CD4-positive, CD25-positive, alpha-beta regulatory T cell (primary cell): ENCODE measurements around the gene CDC14A. TPM values are rescaled to one million over a fixed set of nuclear protein-coding genes. Genes with fewer than 3 reads are reported as not detected.

Experiments used
- ATAC-seq, 2 donors: fragments of 150-1000 bp; cut with Tn5 transposase; one replicate each; pipeline ENCODE4 v1.10.0; 2021; ENCODE audit warnings: low read depth in 2 of 2, moderate number of reproducible peaks in 2 of 2, moderate library complexity in 1 of 2
- DNase-seq, 3 donors: peaks; one replicate each; pipeline versions ENCODE4 v3.0.0 to v3.0.0-alpha.2; 2012 to 2022; ENCODE audit warnings: mixed read lengths in 1 of 3
- H3K27ac ChIP-seq: one replicate; pipeline ENCODE4 v1.7.0; 2013; ENCODE audit warnings: mild to moderate bottlenecking, low read length; ENCODE audit not compliant: insufficient read depth, poor library complexity, severe bottlenecking
- H3K27me3 ChIP-seq: one replicate; pipeline ENCODE4 v1.7.0; 2013; ENCODE audit warnings: low read length; ENCODE audit not compliant: control insufficient read depth, insufficient read depth
- H3K36me3 ChIP-seq: one replicate; pipeline ENCODE4 v1.7.0; 2013; ENCODE audit warnings: mild to moderate bottlenecking, low read length, moderate library complexity; ENCODE audit not compliant: control insufficient read depth, insufficient read depth
- H3K4me1 ChIP-seq: 2 replicates; pipeline ENCODE4 v1.7.0; 2013; ENCODE audit warnings: mild to moderate bottlenecking, low read length; ENCODE audit not compliant: insufficient read depth, control insufficient read depth, poor library complexity, severe bottlenecking
- H3K4me3 ChIP-seq: one replicate; pipeline ENCODE4 v1.7.0; 2013; ENCODE audit warnings: low read depth, mild to moderate bottlenecking, low read length, moderate library complexity
- H3K9me3 ChIP-seq, 2 experiments: 1 replicate in 1 of 2; 2 replicates in 1 of 2; pipeline ENCODE4 v1.7.0; 2013; ENCODE audit warnings: low read length in 2 of 2, mild to moderate bottlenecking in 1 of 2, moderate library complexity in 1 of 2; ENCODE audit not compliant: control insufficient read depth in 2 of 2
- H3K27ac Mint-ChIP-seq, 3 donors: one replicate each; pipeline ENCODE4 v1.8.0; 2020 to 2022; ENCODE audit warnings: mild to moderate bottlenecking in 3 of 3, mixed read lengths in 3 of 3, moderate library complexity in 2 of 3
- H3K27me3 Mint-ChIP-seq: one replicate; pipeline ENCODE4 v1.8.0; 2022; ENCODE audit warnings: mild to moderate bottlenecking, mixed read lengths
- H3K36me3 Mint-ChIP-seq: one replicate; pipeline ENCODE4 v1.8.0; 2020; ENCODE audit warnings: mixed read lengths
- H3K4me1 Mint-ChIP-seq, 4 donors: one replicate each; pipeline ENCODE4 v1.8.0; 2020 to 2022; ENCODE audit warnings: mixed read lengths in 4 of 4, mild to moderate bottlenecking in 1 of 4
- H3K4me3 Mint-ChIP-seq, 4 donors: one replicate each; pipeline ENCODE4 v1.8.0; 2020 to 2022; ENCODE audit warnings: mild to moderate bottlenecking in 4 of 4, mixed read lengths in 4 of 4, moderate library complexity in 3 of 4
- H3K9me3 Mint-ChIP-seq, 7 donors: one replicate each; pipeline ENCODE4 v1.8.0; 2020 to 2022; ENCODE audit warnings: mixed read lengths in 7 of 7, mild to moderate bottlenecking in 3 of 7, moderate library complexity in 2 of 7
- polyA plus RNA-seq, 4 donors: library from polyadenylated mRNA; unstranded; fragments of 300-500 nt; fragmentation: Illumina TruSeq; gene quantifications; one replicate each; pipeline ENCODE4 v1.2.3, GENCODE V29; 2021
- total RNA-seq: library from RNA; stranded (reverse); gene quantifications from one replicate; pipeline ENCODE4 v1.2.3, GENCODE V29; 2022

CDC14A gene
- total and polyA plus RNA-seq, 5 donors from 2014 or later, result 33.8 to 155 (median 37.8) TPM

- no peak for DNase-seq
- Histone ChIP-seq H3K27me3 (no peaks in the 10 kb centered on the region), H3K4me1 (no peaks in the 10 kb centered on the region), H3K36me3 (peaks cover 45% of the 10 kb centered on the region), H3K4me3 (no peak overlapping the region), H3K9me3 (no peaks in the 10 kb centered on the region), H3K27ac (no peak overlapping the region)
- no peak for ATAC-seq
- Mint-ChIP-seq H3K36me3 (peaks cover 17% of the 10 kb centered on the region), H3K4me1 (peaks cover 0 to 9% (median under 1%) of the 10 kb centered on the region in 4 donors), H3K27me3 (no peaks in the 10 kb centered on the region), H3K9me3 (no peaks in the 10 kb centered on the region), H3K4me3 (no peak overlapping the region), H3K27ac (peak overlapping the region in 1 of 3 donors; percentile 69)
These were observed 164.6 kb downstream of the CDC14A start for GRCh38 chr1:100516857-100517256.

- Mint-ChIP-seq H3K9me3 (no peaks in the 10 kb centered on the region), H3K27ac (no peak overlapping the region), H3K27me3 (no peaks in the 10 kb centered on the region), H3K36me3 (peaks cover 20% of the 10 kb centered on the region), H3K4me1 (peaks cover 0 to 9% (median under 1%) of the 10 kb centered on the region in 4 donors), H3K4me3 (no peak overlapping the region)
- Histone ChIP-seq H3K27ac (no peak overlapping the region), H3K27me3 (no peaks in the 10 kb centered on the region), H3K4me3 (no peak overlapping the region), H3K9me3 (no peaks in the 10 kb centered on the region), H3K4me1 (no peaks in the 10 kb centered on the region), H3K36me3 (peaks cover 41% of the 10 kb centered on the region)
- DNase-seq (no peak), ATAC-seq (no peak)
These were observed 165.2 kb downstream of the CDC14A start for GRCh38 chr1:100517515-100517914.

GRCh38 chr1:100518023-100518422 lies 165.7 kb downstream of the CDC14A start:
- Mint-ChIP-seq H3K27ac (no peak overlapping the region), H3K4me3 (no peak overlapping the region), H3K9me3 (no peaks in the 10 kb centered on the region), H3K27me3 (no peaks in the 10 kb centered on the region), H3K4me1 (peaks cover 0 to 9% (median under 1%) of the 10 kb centered on the region in 4 donors), H3K36me3 (peaks cover 23% of the 10 kb centered on the region)
- H3K27me3 ChIP-seq, result no peaks in the 10 kb centered on the region
- no peaks in the 10 kb centered on the region for H3K9me3 ChIP-seq
- DNase-seq, result no peak
- no peak overlapping the region for H3K27ac ChIP-seq
- H3K4me1 ChIP-seq, result no peaks in the 10 kb centered on the region
- no peak for ATAC-seq
- H3K36me3 ChIP-seq, result peaks cover 41% of the 10 kb centered on the region
- H3K4me3 ChIP-seq, result no peak overlapping the region

GRCh38 chr1:100523038-100523652 lies 170.8 kb downstream of the CDC14A start:
- no peaks in the 10 kb centered on the region for H3K27me3 ChIP-seq
- Mint-ChIP-seq H3K4me3 (no peak overlapping the region), H3K4me1 (peaks cover 0 to 3% (median 0%) of the 10 kb centered on the region in 4 donors), H3K36me3 (peaks cover 19% of the 10 kb centered on the region), H3K27ac (peak overlapping the region in 2 of 3 donors; percentile 12 to 37), H3K9me3 (no peaks in the 10 kb centered on the region), H3K27me3 (no peaks in the 10 kb centered on the region)
- DNase-seq, result no peak
- ATAC-seq, result no peak
- no peaks in the 10 kb centered on the region for H3K9me3 ChIP-seq
- no peaks in the 10 kb centered on the region for H3K4me1 ChIP-seq
- H3K27ac ChIP-seq, result no peak overlapping the region
- no peak overlapping the region for H3K4me3 ChIP-seq
- H3K36me3 ChIP-seq, result peaks cover 18% of the 10 kb centered on the region

GRCh38 chr1:100524355-100524754 lies 172.0 kb downstream of the CDC14A start:
- no peak overlapping the region for H3K4me3 ChIP-seq
- H3K27me3 Mint-ChIP-seq, result peaks cover 5% of the 10 kb centered on the region
- peaks cover 0 to 3% (median 0%) of the 10 kb centered on the region in 4 donors for H3K4me1 Mint-ChIP-seq
- ATAC-seq, result no peak
- H3K36me3 ChIP-seq, result peaks cover 8% of the 10 kb centered on the region
- no peaks in the 10 kb centered on the region for H3K9me3 Mint-ChIP-seq
- H3K4me1 ChIP-seq, result no peaks in the 10 kb centered on the region
- no peak overlapping the region for H3K4me3 Mint-ChIP-seq
- no peak overlapping the region for H3K27ac Mint-ChIP-seq
- H3K36me3 Mint-ChIP-seq, result peaks cover 13% of the 10 kb centered on the region
- no peak for DNase-seq
- H3K27ac ChIP-seq, result no peak overlapping the region
- H3K27me3 ChIP-seq, result no peaks in the 10 kb centered on the region
- H3K9me3 ChIP-seq, result no peaks in the 10 kb centered on the region

- ATAC-seq, result no peak
These were observed 174.6 kb downstream of the CDC14A start for GRCh38 chr1:100526894-100527293.

GRCh38 chr1:100528871-100529270 lies 176.6 kb downstream of the CDC14A start:
- no peaks in the 10 kb centered on the region for H3K36me3 Mint-ChIP-seq
- no peak overlapping the region for H3K27ac ChIP-seq
- H3K9me3 Mint-ChIP-seq, result no peaks in the 10 kb centered on the region
- peaks cover 11% of the 10 kb centered on the region for H3K27me3 Mint-ChIP-seq
- H3K4me3 Mint-ChIP-seq, result no peak overlapping the region
- H3K27ac Mint-ChIP-seq, result no peak overlapping the region
- peaks cover 10 to 25% (median 15%) of the 10 kb centered on the region in 4 donors for H3K4me1 Mint-ChIP-seq
- DNase-seq (no peak), ATAC-seq (no peak)
- no peaks in the 10 kb centered on the region for H3K27me3 ChIP-seq
- no peak overlapping the region for H3K4me3 ChIP-seq
- H3K9me3 ChIP-seq, result no peaks in the 10 kb centered on the region
- peaks cover 10% of the 10 kb centered on the region for H3K4me1 ChIP-seq
- H3K36me3 ChIP-seq, result no peaks in the 10 kb centered on the region

More at GRCh38 chr1:100526894-100527293, 174.6 kb downstream of the CDC14A start:
- Histone ChIP-seq H3K9me3 (no peaks in the 10 kb centered on the region), H3K4me3 (no peak overlapping the region), H3K27me3 (no peaks in the 10 kb centered on the region), H3K27ac (no peak overlapping the region), H3K36me3 (no peaks in the 10 kb centered on the region), H3K4me1 (peaks cover 10% of the 10 kb centered on the region)
- Mint-ChIP-seq H3K4me3 (no peak overlapping the region), H3K4me1 (peaks cover 10 to 22% (median 14%) of the 10 kb centered on the region in 4 donors), H3K27ac (no peak overlapping the region), H3K9me3 (no peaks in the 10 kb centered on the region), H3K27me3 (peaks cover 5% of the 10 kb centered on the region), H3K36me3 (peaks cover 10% of the 10 kb centered on the region)
- no peak for DNase-seq

GRCh38 chr1:100530141-100530540 lies 177.8 kb downstream of the CDC14A start:
- no peak for DNase-seq
- Mint-ChIP-seq H3K27ac (no peak overlapping the region), H3K27me3 (peaks cover 20% of the 10 kb centered on the region), H3K4me1 (peaks cover 10 to 28% (median 18%) of the 10 kb centered on the region in 4 donors), H3K36me3 (no peaks in the 10 kb centered on the region), H3K4me3 (peak overlapping the region in 1 of 4 donors; percentile 62), H3K9me3 (peaks cover 0 to 3% (median 0%) of the 10 kb centered on the region in 7 donors)
- ATAC-seq, result no peak
- Histone ChIP-seq H3K4me1 (peaks cover 10% of the 10 kb centered on the region), H3K9me3 (no peaks in the 10 kb centered on the region), H3K27me3 (peaks cover 6% of the 10 kb centered on the region), H3K4me3 (no peak overlapping the region), H3K36me3 (no peaks in the 10 kb centered on the region), H3K27ac (no peak overlapping the region)
